Neural progenitor cell (in vitro differentiated cells): ENCODE data around the gene MCHR2. TPM values are rescaled to one million over a fixed set of nuclear protein-coding genes. Genes with fewer than 3 reads are reported as not detected.
A peak's percentile ranks its signal among the peaks of the same experiment; 100 is the strongest.

Experiments used
- DNase-seq: peaks from one replicate; pipeline ENCODE4 v3.0.0-alpha.2; 2016; ENCODE audit warnings: low spot score
- H2AFZ ChIP-seq: fragments of 200-600 bp; sonication (generic); replicated peaks from 2 replicates; pipeline ENCODE4 v1.6.1; 2016; ENCODE audit warnings: antibody characterized with exemption
- H3F3A ChIP-seq: fragments of 200-600 bp; sonication (generic); 2 replicates; pipeline ENCODE4 v1.6.1; 2016; ENCODE audit warnings: antibody characterized with exemption, low read depth
- H3K27ac ChIP-seq: fragments of 200-600 bp; sonication (generic); 2 replicates; pipeline ENCODE4 v1.5.1; 2016; ENCODE audit warnings: mild to moderate bottlenecking
- H3K27me3 ChIP-seq: fragments of 200-600 bp; sonication (generic); 2 replicates; pipeline ENCODE4 v1.6.1; 2016; ENCODE audit warnings: mild to moderate bottlenecking, moderate library complexity
- H3K36me3 ChIP-seq: fragments of 200-600 bp; sonication (generic); 2 replicates; pipeline ENCODE4 v1.5.1; 2016
- H3K4me1 ChIP-seq: fragments of 200-600 bp; sonication (generic); 2 replicates; pipeline ENCODE4 v1.6.1; 2016; ENCODE audit warnings: mixed run types
- H3K4me2 ChIP-seq: fragments of 200-600 bp; sonication (generic); 2 replicates; pipeline ENCODE4 v1.6.1; 2016
- H3K4me3 ChIP-seq: fragments of 200-600 bp; sonication (generic); 2 replicates; pipeline ENCODE4 v1.5.1; 2016
- H3K79me2 ChIP-seq: fragments of 200-600 bp; sonication (generic); 2 replicates; pipeline ENCODE4 v1.6.1; 2016; ENCODE audit warnings: low read depth
- H3K9ac ChIP-seq: fragments of 200-600 bp; sonication (generic); 2 replicates; pipeline ENCODE4 v1.6.1; 2016
- H3K9me3 ChIP-seq: fragments of 200-600 bp; sonication (generic); 2 replicates; pipeline ENCODE4 v1.5.1; 2016; ENCODE audit warnings: low read depth
- H4K20me1 ChIP-seq: fragments of 200-600 bp; sonication (generic); 2 replicates; pipeline ENCODE4 v1.6.1; 2016; ENCODE audit warnings: low read depth
- H3K27ac Mint-ChIP-seq: 3 replicates; pipeline ENCODE4 v1.8.0; 2021; ENCODE audit warnings: mixed read lengths
- H3K27me3 Mint-ChIP-seq: 2 replicates; pipeline ENCODE4 v1.8.0; 2022; ENCODE audit warnings: low read depth, mild to moderate bottlenecking, inconsistent platforms, moderate library complexity, mixed read lengths; ENCODE audit not compliant: insufficient read depth
- H3K36me3 Mint-ChIP-seq: 3 replicates; pipeline ENCODE4 v1.8.0; 2021; ENCODE audit warnings: mixed read lengths
- H3K4me1 Mint-ChIP-seq: 3 replicates; pipeline ENCODE4 v1.8.0; 2021; ENCODE audit warnings: mixed read lengths
- H3K4me3 Mint-ChIP-seq: 3 replicates; pipeline ENCODE4 v1.8.0; 2021; ENCODE audit warnings: mild to moderate bottlenecking, moderate library complexity, mixed read lengths
- H3K9me3 Mint-ChIP-seq: 3 replicates; pipeline ENCODE4 v1.8.0; 2020; ENCODE audit warnings: mixed read lengths
- EZH2 ChIP-seq: fragments of 200-600 bp; sonication (generic); IDR thresholded peaks from 2 replicates; pipeline ENCODE4 v1.6.1; 2017; ENCODE audit warnings: antibody characterized with exemption, mild to moderate bottlenecking, moderate library complexity
- EZH2phosphoT487 ChIP-seq: fragments of 200-600 bp; sonication (generic); IDR thresholded peaks from 2 replicates; pipeline ENCODE4 v1.6.1; 2017; ENCODE audit warnings: antibody characterized with exemption
- total RNA-seq: library from RNA; depleted of rRNA; stranded (reverse); fragments of >200 nt; gene quantifications from 2 replicates; pipeline ENCODE4 v1.2.3, GENCODE V29; 2015; ENCODE audit warnings: low replicate concordance
- TF ChIP-seq, protein P1 (sequence below): fragments of 200-600 bp; sonication (generic); IDR thresholded peaks from 2 replicates; pipeline ENCODE4 v1.5.1; 2017; ENCODE audit warnings: antibody characterized with exemption, mild to moderate bottlenecking

The MCHR2 gene
- total RNA-seq, 1 donor from 2014 or later: not detected

DNA sequence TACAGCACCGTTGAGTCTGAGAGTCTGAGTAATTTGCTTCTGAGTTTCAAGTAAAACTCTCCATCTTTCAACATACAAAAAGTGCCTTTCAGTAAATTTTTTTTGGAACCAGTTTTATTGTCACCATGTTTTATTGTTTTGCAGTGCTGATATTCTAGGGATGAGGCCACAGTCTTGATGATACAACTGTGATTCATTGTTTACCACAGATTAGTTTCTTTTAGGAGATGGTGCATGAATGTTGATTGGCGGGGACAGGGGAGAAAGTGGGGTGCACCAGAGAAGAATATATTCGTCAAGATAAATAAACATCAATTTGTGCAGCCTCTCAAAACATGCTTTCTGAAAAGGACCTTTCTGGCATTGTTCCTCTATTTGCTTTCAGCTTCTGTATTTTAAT, 109.0 kb downstream of the MCHR2 start:
- Mint-ChIP-seq H3K4me1 (peaks cover 10% of the 10 kb centered on the region), H3K9me3 (no peaks in the 10 kb centered on the region), H3K27me3 (no peaks in the 10 kb centered on the region), H3K27ac (no peak overlapping the region), H3K4me3 (no peak overlapping the region), H3K36me3 (peaks cover 1% of the 10 kb centered on the region)
- Histone ChIP-seq H3K9me3 (no peaks in the 10 kb centered on the region), H3K4me2 (no peak overlapping the region), H3K79me2 (no peaks in the 10 kb centered on the region), H3K4me1 (no peaks in the 10 kb centered on the region), H3K9ac (no peak overlapping the region), H4K20me1 (no peaks in the 10 kb centered on the region), H3K27me3 (no peaks in the 10 kb centered on the region), H3K27ac (no peak overlapping the region), H3K36me3 (no peaks in the 10 kb centered on the region), H3F3A (no peaks in the 10 kb centered on the region), H3K4me3 (no peak overlapping the region), H2AFZ (no peak overlapping the region)
- no peak for DNase-seq
- TF ChIP-seq EZH2: no peak
- TF ChIP-seq, protein P1, sequence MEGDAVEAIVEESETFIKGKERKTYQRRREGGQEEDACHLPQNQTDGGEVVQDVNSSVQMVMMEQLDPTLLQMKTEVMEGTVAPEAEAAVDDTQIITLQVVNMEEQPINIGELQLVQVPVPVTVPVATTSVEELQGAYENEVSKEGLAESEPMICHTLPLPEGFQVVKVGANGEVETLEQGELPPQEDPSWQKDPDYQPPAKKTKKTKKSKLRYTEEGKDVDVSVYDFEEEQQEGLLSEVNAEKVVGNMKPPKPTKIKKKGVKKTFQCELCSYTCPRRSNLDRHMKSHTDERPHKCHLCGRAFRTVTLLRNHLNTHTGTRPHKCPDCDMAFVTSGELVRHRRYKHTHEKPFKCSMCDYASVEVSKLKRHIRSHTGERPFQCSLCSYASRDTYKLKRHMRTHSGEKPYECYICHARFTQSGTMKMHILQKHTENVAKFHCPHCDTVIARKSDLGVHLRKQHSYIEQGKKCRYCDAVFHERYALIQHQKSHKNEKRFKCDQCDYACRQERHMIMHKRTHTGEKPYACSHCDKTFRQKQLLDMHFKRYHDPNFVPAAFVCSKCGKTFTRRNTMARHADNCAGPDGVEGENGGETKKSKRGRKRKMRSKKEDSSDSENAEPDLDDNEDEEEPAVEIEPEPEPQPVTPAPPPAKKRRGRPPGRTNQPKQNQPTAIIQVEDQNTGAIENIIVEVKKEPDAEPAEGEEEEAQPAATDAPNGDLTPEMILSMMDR: no peak
- TF ChIP-seq EZH2phosphoT487: no peak

DNA sequence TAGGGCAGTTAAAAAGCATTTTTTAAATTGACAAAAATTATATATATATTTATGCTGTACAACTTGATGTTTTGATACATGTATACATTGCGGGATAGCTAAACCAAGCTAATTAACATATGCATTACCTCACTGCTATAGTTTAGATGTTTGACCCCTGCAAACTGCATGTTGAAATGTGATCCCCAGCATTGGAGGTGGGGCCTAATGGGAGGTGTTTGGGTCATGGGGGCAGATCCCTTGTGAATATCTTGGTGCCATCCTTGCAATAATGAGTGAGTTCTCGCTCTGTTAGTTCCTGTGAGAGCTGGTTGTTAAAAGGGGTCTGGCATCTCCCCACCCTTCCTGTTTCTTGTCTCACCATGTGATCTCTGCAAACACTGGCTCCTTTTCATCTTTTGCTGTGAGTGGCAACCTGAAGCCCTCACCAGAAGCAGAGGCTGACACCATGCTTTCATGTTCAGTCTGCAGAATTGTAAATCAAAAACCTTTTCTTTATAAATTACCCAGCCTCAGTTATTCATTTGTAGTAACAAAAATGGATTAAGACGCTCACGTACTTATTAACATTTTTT, 111.8 kb downstream of the MCHR2 start:
- no peaks in the 10 kb centered on the region for H4K20me1 ChIP-seq
- no peak overlapping the region for H3K4me3 ChIP-seq
- DNase-seq: no peak
- Mint-ChIP-seq H3K27me3 (no peaks in the 10 kb centered on the region), H3K36me3 (peaks cover 1% of the 10 kb centered on the region), H3K9me3 (no peaks in the 10 kb centered on the region), H3K4me1 (peaks cover 10% of the 10 kb centered on the region), H3K4me3 (no peak overlapping the region), H3K27ac (no peak overlapping the region)
- no peak overlapping the region for H2AFZ ChIP-seq
- H3K9me3 ChIP-seq: no peaks in the 10 kb centered on the region
- TF ChIP-seq EZH2phosphoT487 (no peak), EZH2 (no peak)
- TF ChIP-seq, protein P1: no peak
- peaks cover 4% of the 10 kb centered on the region for H3K4me1 ChIP-seq
- no peaks in the 10 kb centered on the region for H3K79me2 ChIP-seq
- H3K27ac ChIP-seq: no peak overlapping the region
- H3F3A ChIP-seq: no peaks in the 10 kb centered on the region
- no peaks in the 10 kb centered on the region for H3K36me3 ChIP-seq
- no peak overlapping the region for H3K9ac ChIP-seq
- H3K27me3 ChIP-seq: no peaks in the 10 kb centered on the region
- H3K4me2 ChIP-seq: no peak overlapping the region

GRCh38 chr6:99879431-99879830, 114.6 kb downstream of the MCHR2 start:
- Histone ChIP-seq H3K9me3 (no peaks in the 10 kb centered on the region), H2AFZ (peak overlapping the region; percentile 23), H3K36me3 (no peaks in the 10 kb centered on the region), H3K79me2 (no peaks in the 10 kb centered on the region), H3K4me3 (no peak overlapping the region), H3F3A (no peaks in the 10 kb centered on the region), H4K20me1 (no peaks in the 10 kb centered on the region), H3K27me3 (no peaks in the 10 kb centered on the region), H3K9ac (no peak overlapping the region), H3K4me1 (peaks cover 4% of the 10 kb centered on the region), H3K4me2 (no peak overlapping the region), H3K27ac (no peak overlapping the region)
- Mint-ChIP-seq H3K9me3 (no peaks in the 10 kb centered on the region), H3K27me3 (no peaks in the 10 kb centered on the region), H3K4me1 (peaks cover 10% of the 10 kb centered on the region), H3K27ac (no peak overlapping the region), H3K36me3 (peaks cover 1% of the 10 kb centered on the region), H3K4me3 (no peak overlapping the region)
- no peak for TF ChIP-seq EZH2
- no peak for TF ChIP-seq EZH2phosphoT487
- TF ChIP-seq, protein P1: no peak
- no peak for DNase-seq
